Mesothelial cell of epicardium (in vitro differentiated cells): ENCODE measurements around the gene ELMO1. TPM values are rescaled to one million over a fixed set of nuclear protein-coding genes. Genes with fewer than 3 reads are reported as not detected.

Experiments used
- DNase-seq, 2 experiments: peaks; one replicate each; pipeline ENCODE4 v3.0.0; 2021; ENCODE audit warnings: low spot score in 2 of 2; ENCODE audit not compliant: unreplicated experiment in 2 of 2
- H3K27ac Mint-ChIP-seq: 2 replicates; pipeline ENCODE4 v1.8.0; 2021; ENCODE audit warnings: mixed read lengths
- H3K27me3 Mint-ChIP-seq: 2 replicates; pipeline ENCODE4 v1.8.0; 2021; ENCODE audit warnings: low read depth, mixed read lengths
- H3K36me3 Mint-ChIP-seq: 2 replicates; pipeline ENCODE4 v1.8.0; 2021; ENCODE audit warnings: mixed read lengths
- H3K4me1 Mint-ChIP-seq: 2 replicates; pipeline ENCODE4 v1.8.0; 2021; ENCODE audit warnings: mixed read lengths
- H3K4me3 Mint-ChIP-seq: 2 replicates; pipeline ENCODE4 v1.8.0; 2021; ENCODE audit warnings: mild to moderate bottlenecking, moderate library complexity, mixed read lengths
- H3K9me3 Mint-ChIP-seq: 2 replicates; pipeline ENCODE4 v1.8.0; 2021; ENCODE audit warnings: mixed read lengths
- CTCF ChIP-seq: fragments of 200-600 bp; sonication (generic); IDR thresholded peaks from one replicate; pipeline ENCODE4 v1.5.0; 2021; ENCODE audit warnings: antibody characterized with exemption; ENCODE audit not compliant: unreplicated experiment
- total RNA-seq: library from RNA; stranded (reverse); gene quantifications from 3 replicates; pipeline ENCODE4 v1.2.1, GENCODE V29; 2021

ELMO1 gene
- total RNA-seq, 1 donor from 2014 or later, result 9.6 TPM

GRCh38 chr7:37070471-37070870 is 378.2 kb downstream of the ELMO1 start:
- H3K27me3 Mint-ChIP-seq, result peaks cover 6% of the 10 kb centered on the region
- H3K27ac Mint-ChIP-seq, result no peak overlapping the region
- H3K9me3 Mint-ChIP-seq, result peaks cover under 1% of the 10 kb centered on the region
- H3K4me1 Mint-ChIP-seq, result no peaks in the 10 kb centered on the region
- no peak overlapping the region for H3K4me3 Mint-ChIP-seq
- TF ChIP-seq CTCF, result no peak
- no peak for DNase-seq
- H3K36me3 Mint-ChIP-seq, result no peaks in the 10 kb centered on the region

GRCh38 chr7:37070031-37070430 is 378.6 kb downstream of the ELMO1 start:
- H3K9me3 Mint-ChIP-seq, result peaks cover 4% of the 10 kb centered on the region
- no peak overlapping the region for H3K4me3 Mint-ChIP-seq
- no peak overlapping the region for H3K27ac Mint-ChIP-seq
- H3K36me3 Mint-ChIP-seq, result no peaks in the 10 kb centered on the region
- no peak for DNase-seq
- H3K27me3 Mint-ChIP-seq, result peaks cover 9% of the 10 kb centered on the region
- no peaks in the 10 kb centered on the region for H3K4me1 Mint-ChIP-seq
- TF ChIP-seq CTCF, result no peak

- H3K27me3 Mint-ChIP-seq, result peaks cover 9% of the 10 kb centered on the region
- TF ChIP-seq CTCF, result no peak
- H3K9me3 Mint-ChIP-seq, result peaks cover 4% of the 10 kb centered on the region
- no peaks in the 10 kb centered on the region for H3K36me3 Mint-ChIP-seq
- no peak overlapping the region for H3K4me3 Mint-ChIP-seq
- H3K4me1 Mint-ChIP-seq, result no peaks in the 10 kb centered on the region
- DNase-seq, result no peak
- no peak overlapping the region for H3K27ac Mint-ChIP-seq
Measured at GRCh38 chr7:37069336-37069735, 379.3 kb downstream of the ELMO1 start.

- Mint-ChIP-seq H3K9me3 (peaks cover 4% of the 10 kb centered on the region), H3K27me3 (peaks cover 9% of the 10 kb centered on the region), H3K4me3 (no peak overlapping the region), H3K4me1 (no peaks in the 10 kb centered on the region), H3K27ac (no peak overlapping the region), H3K36me3 (no peaks in the 10 kb centered on the region)
- TF ChIP-seq CTCF, result no peak
- DNase-seq, result no peak
Measured at GRCh38 chr7:37068902-37069301, 379.8 kb downstream of the ELMO1 start.

- Mint-ChIP-seq H3K27ac (no peak overlapping the region), H3K36me3 (no peaks in the 10 kb centered on the region), H3K4me3 (no peak overlapping the region), H3K9me3 (peaks cover 4% of the 10 kb centered on the region), H3K27me3 (peaks cover 9% of the 10 kb centered on the region), H3K4me1 (no peaks in the 10 kb centered on the region)
- no peak for DNase-seq
- no peak for TF ChIP-seq CTCF
Measured at GRCh38 chr7:37068038-37068437, 380.6 kb downstream of the ELMO1 start.

GRCh38 chr7:37065779-37066271 is 382.8 kb downstream of the ELMO1 start:
- no peak for TF ChIP-seq CTCF
- peaks cover 3% of the 10 kb centered on the region for H3K27me3 Mint-ChIP-seq

More at GRCh38 chr7:37065779-37066271, 382.8 kb downstream of the ELMO1 start:
- no peak for DNase-seq
- H3K4me1 Mint-ChIP-seq, result no peaks in the 10 kb centered on the region
- H3K27ac Mint-ChIP-seq, result no peak overlapping the region
- peaks cover 4% of the 10 kb centered on the region for H3K9me3 Mint-ChIP-seq
- H3K36me3 Mint-ChIP-seq, result no peaks in the 10 kb centered on the region
- no peak overlapping the region for H3K4me3 Mint-ChIP-seq
